Mesenchymal stem cell (in vitro differentiated cells and primary cell): ENCODE measurements around the gene SDK2.

Experiments used
- DNase-seq: peaks from one replicate; pipeline ENCODE4 v3.0.0-alpha.2; 2013
- H2AFZ ChIP-seq: one replicate; pipeline ENCODE4 v1.6.1; 2013; ENCODE audit warnings: low read depth, mild to moderate bottlenecking, control low read depth, inconsistent platforms, low read length, moderate library complexity
- H2AK5ac ChIP-seq: 2 replicates; pipeline ENCODE4 v1.6.1; 2013; ENCODE audit warnings: low read length, moderate library complexity, mild to moderate bottlenecking, inconsistent platforms; ENCODE audit not compliant: severe bottlenecking
- H2BK120ac ChIP-seq: one replicate; pipeline ENCODE4 v1.6.1; 2013; ENCODE audit warnings: low read depth, mild to moderate bottlenecking, inconsistent platforms, low read length, moderate library complexity
- H2BK12ac ChIP-seq, 2 experiments: one replicate each; pipeline ENCODE4 v1.6.1; 2013; ENCODE audit warnings: inconsistent platforms in 2 of 2, low read length in 2 of 2, mild to moderate bottlenecking in 2 of 2, moderate library complexity in 2 of 2, control low read depth in 1 of 2
- H2BK15ac ChIP-seq: one replicate; pipeline ENCODE4 v1.6.1; 2013; ENCODE audit warnings: mild to moderate bottlenecking, low read depth, inconsistent platforms; ENCODE audit not compliant: poor library complexity, severe bottlenecking
- H2BK5ac ChIP-seq: 2 replicates; pipeline ENCODE4 v1.6.1; 2013; ENCODE audit warnings: low read depth, mild to moderate bottlenecking, low read length, control low read depth, inconsistent platforms; ENCODE audit not compliant: poor library complexity, severe bottlenecking
- H3K14ac ChIP-seq, 2 experiments: one replicate each; pipeline ENCODE4 v1.6.1; 2013; ENCODE audit warnings: inconsistent platforms in 2 of 2, low read length in 2 of 2, control low read depth in 1 of 2, mild to moderate bottlenecking in 1 of 2, moderate library complexity in 1 of 2
- H3K18ac ChIP-seq, 2 experiments: one replicate each; pipeline ENCODE4 v1.6.1; 2013; ENCODE audit warnings: inconsistent platforms in 2 of 2, low read length in 2 of 2, control low read depth in 1 of 2, low read depth in 1 of 2, mild to moderate bottlenecking in 1 of 2
- H3K23ac ChIP-seq, 2 experiments: one replicate each; pipeline ENCODE4 v1.6.1; 2013; ENCODE audit warnings: inconsistent platforms in 2 of 2, low read length in 2 of 2, mild to moderate bottlenecking in 2 of 2, moderate library complexity in 2 of 2, control low read depth in 1 of 2
- H3K27ac ChIP-seq: 2 replicates; pipeline ENCODE4 v1.5.1; 2013; ENCODE audit warnings: mild to moderate bottlenecking, moderate library complexity, low read length, control low read depth, inconsistent platforms; ENCODE audit not compliant: poor library complexity, severe bottlenecking
- H3K27me3 ChIP-seq, 2 experiments: 2 replicates each; pipeline versions ENCODE4 v1.6.1 to v1.7.0; 2013; ENCODE audit warnings: low read length in 2 of 2, mild to moderate bottlenecking in 2 of 2, moderate library complexity in 2 of 2, control low read depth in 1 of 2, inconsistent platforms in 1 of 2; ENCODE audit not compliant: control insufficient read depth in 1 of 2, insufficient read depth in 1 of 2
- H3K36me3 ChIP-seq, 2 experiments: 2 replicates each; pipeline versions ENCODE4 v1.6.1 to v1.7.0; 2013; ENCODE audit warnings: low read length in 2 of 2, control low read depth in 1 of 2, inconsistent platforms in 1 of 2, low read depth in 1 of 2, mild to moderate bottlenecking in 1 of 2; ENCODE audit not compliant: insufficient read depth in 2 of 2, control insufficient read depth in 1 of 2
- H3K4ac ChIP-seq, 2 experiments: one replicate each; pipeline ENCODE4 v1.6.1; 2013; ENCODE audit warnings: inconsistent platforms in 2 of 2, low read length in 2 of 2, mild to moderate bottlenecking in 2 of 2, moderate library complexity in 2 of 2, control low read depth in 1 of 2, low read depth in 1 of 2
- H3K4me1 ChIP-seq: 2 replicates; pipeline ENCODE4 v1.6.1; 2013; ENCODE audit warnings: low read depth, low read length, control low read depth; ENCODE audit not compliant: control insufficient read depth, insufficient read depth
- H3K4me2 ChIP-seq: 2 replicates; pipeline ENCODE4 v1.6.1; 2013; ENCODE audit warnings: low read length, mild to moderate bottlenecking, inconsistent platforms; ENCODE audit not compliant: poor library complexity, severe bottlenecking
- H3K4me3 ChIP-seq, 2 experiments: 2 replicates each; pipeline versions ENCODE4 v1.5.1 to v1.7.0; 2013; ENCODE audit warnings: low read length in 2 of 2, mild to moderate bottlenecking in 2 of 2, control low read depth in 1 of 2, low read depth in 1 of 2; ENCODE audit not compliant: insufficient read depth in 1 of 2
- H3K79me1 ChIP-seq: replicated peaks from 2 replicates; pipeline ENCODE4 v1.6.1; 2013; ENCODE audit warnings: mild to moderate bottlenecking, control low read depth, low read length, inconsistent platforms; ENCODE audit not compliant: poor library complexity, severe bottlenecking
- H3K9ac ChIP-seq: 2 replicates; pipeline ENCODE4 v1.7.0; 2013; ENCODE audit warnings: mild to moderate bottlenecking, low read length, moderate library complexity
- H3K9me3 ChIP-seq: 2 replicates; pipeline ENCODE4 v1.7.0; 2013; ENCODE audit warnings: mild to moderate bottlenecking, low read length; ENCODE audit not compliant: control insufficient read depth
- H4K8ac ChIP-seq: one replicate; pipeline ENCODE4 v1.6.1; 2013; ENCODE audit warnings: inconsistent platforms, mild to moderate bottlenecking, low read length, moderate library complexity
- H4K91ac ChIP-seq: one replicate; pipeline ENCODE4 v1.6.1; 2013; ENCODE audit warnings: mild to moderate bottlenecking, low read length, inconsistent platforms
- WGBS: methylation state at CpG from one replicate; pipeline ENCODE4 v1.1.7; 2013; ENCODE audit warnings: mixed read lengths; 5-methylcytosine and 5-hydroxymethylcytosine counted together

SDK2 gene

DNA sequence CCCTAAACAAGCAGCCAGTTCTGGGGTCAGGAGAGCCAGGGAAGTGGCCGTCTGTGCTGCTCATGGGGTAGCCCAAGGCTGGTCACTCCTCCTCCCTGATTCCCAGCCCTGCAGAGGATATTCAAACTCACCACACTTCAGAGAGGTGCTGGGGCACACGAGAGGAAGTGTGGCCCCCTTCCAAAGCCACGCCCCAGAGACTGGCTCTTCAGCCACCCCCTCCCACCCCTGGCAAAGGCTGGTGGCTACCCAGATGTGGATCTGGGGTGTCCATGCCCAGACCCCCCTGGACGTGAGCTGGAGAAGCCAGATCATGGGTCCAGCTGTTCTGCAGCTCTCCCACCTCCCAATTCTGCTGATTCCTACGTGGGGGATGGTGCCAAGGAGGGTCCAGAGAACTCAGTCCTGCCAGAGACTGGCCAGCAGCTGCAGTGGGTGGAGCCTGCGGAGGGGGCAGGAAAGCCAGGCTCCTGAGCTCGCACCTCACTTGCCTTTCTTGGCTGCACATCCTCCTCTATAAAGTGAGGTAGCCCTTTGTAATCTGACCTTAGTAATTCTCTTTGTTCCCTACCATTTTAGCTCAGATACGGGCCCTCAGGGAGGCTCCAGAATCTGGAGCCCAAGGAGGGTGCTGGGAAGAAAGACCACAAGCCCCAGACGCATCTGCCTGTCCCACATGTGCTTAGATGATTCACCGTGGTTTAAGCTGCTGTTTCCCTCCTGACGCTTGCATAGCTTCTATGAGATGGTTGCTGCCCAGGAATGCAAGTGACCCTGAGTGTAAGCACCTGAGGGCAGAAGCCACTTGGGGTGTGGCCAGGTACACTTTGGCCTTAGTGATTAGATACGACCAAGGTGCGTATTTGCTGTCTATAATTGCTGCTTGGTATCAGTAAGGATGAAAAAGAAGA is 15.3 kb downstream of the SDK2 start:
- DNase-seq = no peak
- 56% methylated on average over 13 of the region's 13 CpGs for whole genome bisulfite sequencing

DNA sequence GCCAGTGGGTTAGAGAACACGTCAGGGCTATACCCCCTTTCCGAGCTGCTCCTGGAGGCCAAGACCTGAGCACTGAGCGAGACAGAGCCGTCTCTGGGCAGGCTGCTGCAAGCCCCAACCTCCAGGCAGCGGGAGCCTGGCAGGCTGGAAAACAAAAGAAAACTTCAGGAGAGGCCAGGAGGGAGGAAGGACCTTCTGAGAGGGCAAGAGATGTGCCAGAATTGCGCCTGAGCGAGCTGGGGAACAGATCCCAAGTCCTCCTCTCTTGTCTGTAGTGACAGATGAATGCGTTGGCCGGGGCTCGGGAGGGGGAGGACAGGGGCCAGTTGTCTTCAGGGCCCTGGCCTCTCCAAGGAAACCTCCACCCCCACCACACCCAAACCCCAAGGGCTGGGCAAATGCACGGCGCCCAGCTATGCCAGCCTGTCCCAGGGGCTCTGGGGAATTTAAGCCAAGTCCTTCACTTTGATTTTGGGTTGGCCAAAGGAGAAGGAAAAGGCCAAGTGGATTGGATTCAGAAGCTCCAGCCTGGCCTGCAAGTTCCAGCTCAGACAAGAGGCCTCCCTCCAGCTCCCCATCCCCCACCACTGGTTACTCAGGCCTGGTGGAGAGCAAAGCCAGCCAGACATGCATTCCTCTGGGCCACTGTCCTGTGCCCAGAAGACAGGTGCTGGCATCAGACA is 18.1 kb downstream of the SDK2 start:
- Histone ChIP-seq H3K4ac (no peak overlapping the region), H4K91ac (no peak overlapping the region), H3K9me3 (peaks cover 15% of the 10 kb centered on the region), H3K4me1 (no peaks in the 10 kb centered on the region), H3K27me3 (peaks cover 4 to 28% of the 10 kb centered on the region in 2 experiments), H3K4me3 (no peak overlapping the region), H3K23ac (no peak overlapping the region), H3K27ac (no peak overlapping the region), H4K8ac (no peak overlapping the region), H2BK15ac (no peak overlapping the region), H3K18ac (no peak overlapping the region), H2AFZ (no peak overlapping the region), H2AK5ac (no peak overlapping the region), H3K9ac (no peak overlapping the region), H2BK12ac (no peak overlapping the region), H3K4me2 (no peak overlapping the region), H3K14ac (no peak overlapping the region), H3K79me1 (no peaks in the 10 kb centered on the region), H2BK5ac (no peak overlapping the region), H3K36me3 (no peaks in the 10 kb centered on the region), H2BK120ac (no peak overlapping the region)
- no peak for DNase-seq
- 87% methylated on average over 7 of the region's 12 CpGs for WGBS

More for the DNA sequence above, 15.3 kb downstream of the SDK2 start:
- H2AK5ac ChIP-seq = no peak overlapping the region
- no peak overlapping the region for H3K27ac ChIP-seq
- no peak overlapping the region for H2BK120ac ChIP-seq
- H3K4me3 ChIP-seq = no peak overlapping the region
- H2BK15ac ChIP-seq = no peak overlapping the region
- no peak overlapping the region for H2BK5ac ChIP-seq
- no peaks in the 10 kb centered on the region for H3K79me1 ChIP-seq
- H2BK12ac ChIP-seq = no peak overlapping the region
- H3K36me3 ChIP-seq = no peaks in the 10 kb centered on the region
- H3K9me3 ChIP-seq = no peaks in the 10 kb centered on the region
- H3K9ac ChIP-seq = no peak overlapping the region
- no peaks in the 10 kb centered on the region for H3K4me1 ChIP-seq
- H3K18ac ChIP-seq = no peak overlapping the region
- H3K14ac ChIP-seq = no peak overlapping the region
- no peak overlapping the region for H2AFZ ChIP-seq
- H3K4me2 ChIP-seq = no peak overlapping the region
- H4K8ac ChIP-seq = no peak overlapping the region
- H3K27me3 ChIP-seq = peaks cover 4 to 29% of the 10 kb centered on the region in 2 experiments
- no peak overlapping the region for H4K91ac ChIP-seq
- no peak overlapping the region for H3K23ac ChIP-seq
- H3K4ac ChIP-seq = no peak overlapping the region

DNA sequence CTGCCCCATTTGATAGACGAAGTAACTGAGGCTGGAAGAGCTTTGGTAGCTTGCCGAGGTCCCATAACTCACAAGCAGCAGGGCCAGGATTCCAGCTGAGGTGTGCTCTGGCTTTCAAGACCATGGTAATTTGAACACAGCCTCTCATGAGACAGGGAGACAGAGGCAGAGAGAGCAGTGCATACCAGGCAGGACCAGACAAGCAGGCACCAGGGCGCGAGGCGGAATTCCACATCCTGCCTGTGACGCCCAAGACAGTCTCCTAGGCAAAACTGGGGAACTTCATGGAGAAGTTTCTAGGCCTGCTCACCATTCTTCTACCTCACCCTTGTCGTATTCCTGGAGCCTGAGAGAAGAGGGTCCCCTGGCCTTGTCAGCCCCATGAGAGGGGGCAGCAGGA is 19.2 kb downstream of the SDK2 start:
- no peaks in the 10 kb centered on the region for H3K4me1 ChIP-seq
- no peak overlapping the region for H2BK12ac ChIP-seq
- H4K8ac ChIP-seq = no peak overlapping the region
- no peak overlapping the region for H3K27ac ChIP-seq
- H3K23ac ChIP-seq = no peak overlapping the region
- no peak overlapping the region for H3K4me2 ChIP-seq
- no peak overlapping the region for H3K4ac ChIP-seq
- H3K4me3 ChIP-seq = no peak overlapping the region
- peaks cover 15% of the 10 kb centered on the region for H3K9me3 ChIP-seq
- H3K18ac ChIP-seq = no peak overlapping the region
- no peaks in the 10 kb centered on the region for H3K36me3 ChIP-seq
- no peak for DNase-seq
- no peaks in the 10 kb centered on the region for H3K79me1 ChIP-seq
- H3K9ac ChIP-seq = no peak overlapping the region
- no peak overlapping the region for H2AFZ ChIP-seq
- peaks cover 4 to 24% of the 10 kb centered on the region in 2 experiments for H3K27me3 ChIP-seq
- no peak overlapping the region for H2BK5ac ChIP-seq
- H2BK120ac ChIP-seq = no peak overlapping the region
- no peak overlapping the region for H2AK5ac ChIP-seq
- no peak overlapping the region for H3K14ac ChIP-seq
- no peak overlapping the region for H2BK15ac ChIP-seq
- 88% methylated on average over 7 of the region's 7 CpGs for WGBS
- H4K91ac ChIP-seq = no peak overlapping the region

DNA sequence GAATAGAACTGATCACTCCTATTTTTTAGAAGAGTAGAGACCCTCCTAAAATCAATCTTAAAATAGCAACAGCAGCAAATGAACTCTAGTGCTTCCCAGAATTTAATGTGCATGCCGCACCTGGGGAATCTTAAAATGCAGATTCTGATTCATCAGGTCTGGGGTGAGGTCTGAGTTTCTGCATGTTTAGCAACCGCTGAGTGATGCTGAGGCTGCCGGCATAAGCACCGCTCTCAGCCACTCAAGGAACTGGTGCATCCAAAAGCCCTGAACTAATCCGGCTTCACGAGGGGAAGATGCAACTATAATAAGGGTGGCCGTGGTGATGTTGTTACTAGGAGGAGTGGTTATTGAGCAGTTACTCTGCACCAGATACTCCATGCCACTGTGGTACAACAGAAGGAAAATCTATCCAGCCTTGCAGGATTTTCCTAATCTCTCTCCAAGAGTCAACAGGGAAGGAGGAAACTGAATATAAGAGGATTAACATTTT is 19.7 kb downstream of the SDK2 start:
- no peak overlapping the region for H4K8ac ChIP-seq
- 84% methylated on average over 7 of the region's 7 CpGs for WGBS

More for the DNA sequence above, 19.7 kb downstream of the SDK2 start:
- Histone ChIP-seq H3K9ac (no peak overlapping the region), H3K36me3 (no peaks in the 10 kb centered on the region), H4K91ac (no peak overlapping the region), H3K27ac (no peak overlapping the region), H3K4me2 (no peak overlapping the region), H2BK15ac (no peak overlapping the region), H3K79me1 (no peaks in the 10 kb centered on the region), H3K18ac (no peak overlapping the region), H3K4me3 (no peak overlapping the region), H3K27me3 (peaks cover 4 to 20% of the 10 kb centered on the region in 2 experiments), H2AK5ac (no peak overlapping the region), H2BK120ac (no peak overlapping the region), H2BK12ac (no peak overlapping the region), H3K9me3 (peaks cover 15% of the 10 kb centered on the region), H3K4ac (no peak overlapping the region), H2AFZ (no peak overlapping the region), H3K23ac (no peak overlapping the region), H3K14ac (no peak overlapping the region), H3K4me1 (no peaks in the 10 kb centered on the region), H2BK5ac (no peak overlapping the region)
- no peak for DNase-seq
